ENCODE measurements around the gene GABRD.

GRCh38 chr1:1971017-1971416 is 48.1 kb upstream of the GABRD start:
- no peak for TF ChIP-seq POLR2A (IDR thresholded peaks at IDR 0.05)
- TF ChIP-seq CTCF (IDR thresholded peaks at IDR 0.05) = no peak
